ENCODE data around the gene NSUN4. TPM values are rescaled to one million over a fixed set of nuclear protein-coding genes. Genes with fewer than 3 reads are reported as not detected.
A peak's percentile ranks its signal among the peaks of the same experiment; 100 is the strongest.

Gene NSUN4
- 27.8 TPM for total RNA-seq (ENCODE audit: unreplicated experiment)
- long read RNA-seq, transcript NSUN4-204 (6 exons, 2,150 nt) = major isoform, 8 of 11 reads
- long read RNA-seq, partial matches to known transcripts = 1 of 11 reads
- long read RNA-seq, other reads (novel, unspliced or antisense) = 2 of 11 reads

GRCh38 chr1:46340404-46341221, at the start of gene NSUN4:
Gene NSUN4 (plus strand): TSS chr1:46340807. CDS start chr1:46340827, 20 bp downstream.
- Mint-ChIP-seq H3K27ac (ENCODE audit: unreplicated experiment) (peak within 1 kb of the TSS; percentile 100), H3K4me3 (ENCODE audit: unreplicated experiment) (peak within 1 kb of the TSS; percentile 100), H3K9me3 (ENCODE audit: unreplicated experiment) (no peaks in the 10 kb centered on the region), H3K4me1 (ENCODE audit: unreplicated experiment) (peaks cover 30% of the 10 kb centered on the region), H3K36me3 (ENCODE audit: low read depth, unreplicated experiment) (peaks cover 39% of the 10 kb centered on the region), H3K27me3 (ENCODE audit: unreplicated experiment) (peaks cover 19% of the 10 kb centered on the region)
- peak; percentile 83 for DNase-seq (ENCODE audit: low spot score)
- TF ChIP-seq CTCF (IDR thresholded peaks at IDR 0.05; ENCODE audit: unreplicated experiment) = peak; percentile 24

- no peak for TF ChIP-seq CTCF (IDR thresholded peaks at IDR 0.05; ENCODE audit: unreplicated experiment)
- H3K27ac Mint-ChIP-seq (ENCODE audit: unreplicated experiment) = no peak overlapping the region
- no peak overlapping the region for H3K4me3 Mint-ChIP-seq (ENCODE audit: unreplicated experiment)
- DNase-seq (ENCODE audit: low spot score) = no peak
- H3K27me3 Mint-ChIP-seq (ENCODE audit: unreplicated experiment) = no peaks in the 10 kb centered on the region
- H3K4me1 Mint-ChIP-seq (ENCODE audit: unreplicated experiment) = peaks cover 1% of the 10 kb centered on the region
- no peaks in the 10 kb centered on the region for H3K9me3 Mint-ChIP-seq (ENCODE audit: unreplicated experiment)
- H3K36me3 Mint-ChIP-seq (ENCODE audit: low read depth, unreplicated experiment) = peaks cover 22% of the 10 kb centered on the region
Observed at GRCh38 chr1:46295306-46295705, 45.3 kb upstream of the NSUN4 start.

DNA sequence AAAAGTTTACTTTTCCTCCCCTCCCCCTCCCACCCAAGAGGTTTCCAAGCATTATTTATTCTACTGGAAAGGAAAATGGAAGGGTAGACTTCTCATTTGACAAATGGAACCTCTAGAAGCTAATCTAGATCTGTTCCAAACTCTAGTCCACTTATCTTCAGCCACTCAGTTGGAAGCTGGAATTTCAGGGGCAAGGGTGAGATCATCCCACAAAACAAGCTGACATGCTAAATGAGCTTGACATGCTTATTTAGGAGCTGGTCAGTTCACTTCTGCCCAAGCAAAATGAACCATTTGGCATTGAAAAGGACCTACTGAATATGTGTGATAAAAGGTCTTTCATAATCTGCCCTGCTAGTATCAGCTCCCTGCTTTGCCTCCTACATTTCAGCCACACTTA, 42.2 kb upstream of the NSUN4 start:
- Mint-ChIP-seq H3K27me3 (ENCODE audit: unreplicated experiment) (peaks cover 2% of the 10 kb centered on the region), H3K27ac (ENCODE audit: unreplicated experiment) (no peak overlapping the region), H3K4me1 (ENCODE audit: unreplicated experiment) (peaks cover 14% of the 10 kb centered on the region), H3K9me3 (ENCODE audit: unreplicated experiment) (no peaks in the 10 kb centered on the region), H3K36me3 (ENCODE audit: low read depth, unreplicated experiment) (peaks cover 22% of the 10 kb centered on the region), H3K4me3 (ENCODE audit: unreplicated experiment) (no peak overlapping the region)
- no peak for TF ChIP-seq CTCF (IDR thresholded peaks at IDR 0.05; ENCODE audit: unreplicated experiment)
- no peak for DNase-seq (ENCODE audit: low spot score)

DNA sequence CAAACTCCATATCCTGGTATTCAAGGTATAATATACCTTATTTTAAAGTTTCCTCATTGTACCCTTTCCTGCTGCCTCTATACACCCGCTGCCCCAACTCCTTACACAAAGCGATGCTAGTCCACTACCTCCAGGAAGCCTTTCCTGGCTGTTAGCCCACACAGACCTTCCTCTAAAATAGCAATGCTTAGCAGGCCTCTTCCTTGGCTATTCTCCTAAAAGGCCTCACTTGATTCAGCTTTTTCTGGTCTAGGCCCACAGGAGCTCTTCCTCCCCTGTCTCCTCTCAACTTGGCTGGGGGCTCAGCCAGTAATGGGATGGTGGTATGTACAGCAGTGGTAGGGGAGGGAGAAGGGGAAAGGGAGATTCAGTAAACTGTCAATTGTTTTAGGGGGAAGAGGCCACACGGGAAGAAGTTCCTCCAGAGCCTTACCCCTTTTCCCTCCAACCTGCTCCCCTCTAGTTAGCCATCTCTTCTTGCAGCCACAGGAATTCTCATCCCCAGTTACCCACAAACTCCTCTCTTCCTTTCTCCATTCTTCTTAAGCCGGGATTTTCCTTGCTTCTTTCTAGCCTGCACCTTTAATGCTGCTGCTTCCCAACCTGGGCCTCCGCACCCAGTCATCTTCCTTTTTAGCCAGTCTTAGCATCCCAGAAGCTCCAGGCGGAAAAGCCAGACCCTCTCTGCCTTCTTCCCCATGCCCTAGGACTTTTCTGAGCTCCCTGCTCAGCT, 39.8 kb upstream of the NSUN4 start:
- Mint-ChIP-seq H3K9me3 (ENCODE audit: unreplicated experiment) (no peaks in the 10 kb centered on the region), H3K36me3 (ENCODE audit: low read depth, unreplicated experiment) (peaks cover 21% of the 10 kb centered on the region), H3K4me1 (ENCODE audit: unreplicated experiment) (peaks cover 22% of the 10 kb centered on the region), H3K4me3 (ENCODE audit: unreplicated experiment) (peak overlapping the region; percentile 90), H3K27me3 (ENCODE audit: unreplicated experiment) (peaks cover 10% of the 10 kb centered on the region), H3K27ac (ENCODE audit: unreplicated experiment) (peak overlapping the region; percentile 84)
- no peak for DNase-seq (ENCODE audit: low spot score)
- TF ChIP-seq CTCF (IDR thresholded peaks at IDR 0.05; ENCODE audit: unreplicated experiment) = no peak

All from endothelial cell (in vitro differentiated cells).